ENCODE results near the gene RGS7.
"Not testable (repeated sequence)": the region's sequence is repeated elsewhere in the genome, so short reads cannot be mapped to it uniquely, and the experiment has no call there.

The RGS7 gene

GRCh38 chr1:240905225-240905765, 451.7 kb downstream of the RGS7 start:
- TF ChIP-seq CTCF (IDR thresholded peaks at IDR 0.05; ENCODE audit: extremely low read depth, missing control alignments) = no peak
- no peak for DNase-seq (ENCODE audit: low spot score)

- not testable (repeated sequence) for DNase-seq (ENCODE audit: low spot score)
These were observed 461.6 kb downstream of the RGS7 start for GRCh38 chr1:240895424-240895823.

- no peak for TF ChIP-seq CTCF (IDR thresholded peaks at IDR 0.05; ENCODE audit: extremely low read depth, missing control alignments)
- no peak for DNase-seq (ENCODE audit: low spot score)
These were observed 468.3 kb downstream of the RGS7 start for GRCh38 chr1:240888787-240889048.

- peak; percentile 67 for TF ChIP-seq CTCF (IDR thresholded peaks at IDR 0.05; ENCODE audit: extremely low read depth, missing control alignments)
- peak; percentile 43 for DNase-seq (ENCODE audit: low spot score)
These were observed 468.8 kb downstream of the RGS7 start for GRCh38 chr1:240888039-240888786.

GRCh38 chr1:240883490-240883889, 473.5 kb downstream of the RGS7 start:
- no peak for TF ChIP-seq CTCF (IDR thresholded peaks at IDR 0.05; ENCODE audit: extremely low read depth, missing control alignments)

GRCh38 chr1:240882656-240883308, 474.2 kb downstream of the RGS7 start:
- DNase-seq (ENCODE audit: low spot score) = not testable (repeated sequence)

More at GRCh38 chr1:240883490-240883889, 473.5 kb downstream of the RGS7 start:
- no peak for DNase-seq (ENCODE audit: low spot score)

GRCh38 chr1:240878631-240879030, 478.4 kb downstream of the RGS7 start:
- TF ChIP-seq CTCF (IDR thresholded peaks at IDR 0.05; ENCODE audit: extremely low read depth, missing control alignments) = no peak
- no peak for DNase-seq (ENCODE audit: low spot score)

GRCh38 chr1:240877605-240878004, 479.4 kb downstream of the RGS7 start:
- no peak for DNase-seq (ENCODE audit: low spot score)
- TF ChIP-seq CTCF (IDR thresholded peaks at IDR 0.05; ENCODE audit: extremely low read depth, missing control alignments) = no peak
